Type B pancreatic cell (in vitro differentiated cells): Measurements from ENCODE around the gene ABCA9. TPM values are rescaled to one million over a fixed set of nuclear protein-coding genes. Genes with fewer than 3 reads are reported as not detected.

Experiments
- DNase-seq: peaks from one replicate; pipeline ENCODE4 v3.0.0; 2021; ENCODE audit warnings: mixed read lengths; ENCODE audit not compliant: unreplicated experiment; ENCODE audit errors: extremely low spot score
- H3K27ac Mint-ChIP-seq: 2 replicates; pipeline ENCODE4 v1.8.0; 2021; ENCODE audit warnings: mild to moderate bottlenecking, mixed read lengths
- H3K27me3 Mint-ChIP-seq: 2 replicates; pipeline ENCODE4 v1.8.0; 2021; ENCODE audit warnings: mixed read lengths
- H3K36me3 Mint-ChIP-seq: 2 replicates; pipeline ENCODE4 v1.8.0; 2021; ENCODE audit warnings: mixed read lengths
- H3K4me1 Mint-ChIP-seq: one replicate; pipeline ENCODE4 v1.8.0; 2021; ENCODE audit warnings: mixed read lengths; ENCODE audit not compliant: unreplicated experiment
- H3K4me3 Mint-ChIP-seq: 2 replicates; pipeline ENCODE4 v1.8.0; 2021; ENCODE audit warnings: mild to moderate bottlenecking, mixed read lengths
- H3K9me3 Mint-ChIP-seq: 2 replicates; pipeline ENCODE4 v1.8.0; 2021; ENCODE audit warnings: mixed read lengths
- CTCF ChIP-seq: fragments of 200-600 bp; sonication (generic); conservative IDR thresholded peaks from 2 replicates; pipeline ENCODE4 v1.5.0; 2021; ENCODE audit warnings: antibody characterized with exemption, mild to moderate bottlenecking
- total RNA-seq: library from RNA; stranded (reverse); gene quantifications from 2 replicates; pipeline ENCODE4 v1.2.1, GENCODE V29; 2021; ENCODE audit warnings: low replicate concordance

The ABCA9 gene
- total RNA-seq, 1 donor from 2014 or later = 5.0 TPM

DNA sequence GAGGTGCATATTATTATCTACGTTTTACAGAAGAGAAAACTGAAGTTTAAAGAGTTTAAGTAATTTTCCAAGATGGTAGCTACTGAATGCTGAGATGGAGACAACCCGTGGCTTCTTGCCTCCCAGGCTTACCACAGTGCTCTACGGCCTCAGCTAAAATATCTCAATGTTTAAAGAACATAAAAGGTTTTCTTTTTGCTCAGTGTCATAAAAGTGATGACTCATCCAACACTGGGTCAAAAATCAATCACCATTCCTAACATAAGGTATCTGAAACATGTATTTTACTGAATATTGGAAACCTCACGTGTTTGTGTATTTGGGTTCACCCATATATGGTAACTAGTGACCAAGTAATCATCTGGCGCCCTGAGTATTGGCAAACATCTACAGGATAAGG is 18.4 kb downstream of the ABCA9 start:
- Mint-ChIP-seq H3K4me3 (no peak overlapping the region), H3K4me1 (peaks cover 3% of the 10 kb centered on the region), H3K36me3 (peaks cover 7% of the 10 kb centered on the region), H3K27ac (no peak overlapping the region), H3K9me3 (no peaks in the 10 kb centered on the region), H3K27me3 (no peaks in the 10 kb centered on the region)
- no peak for DNase-seq
- no peak for TF ChIP-seq CTCF

DNA sequence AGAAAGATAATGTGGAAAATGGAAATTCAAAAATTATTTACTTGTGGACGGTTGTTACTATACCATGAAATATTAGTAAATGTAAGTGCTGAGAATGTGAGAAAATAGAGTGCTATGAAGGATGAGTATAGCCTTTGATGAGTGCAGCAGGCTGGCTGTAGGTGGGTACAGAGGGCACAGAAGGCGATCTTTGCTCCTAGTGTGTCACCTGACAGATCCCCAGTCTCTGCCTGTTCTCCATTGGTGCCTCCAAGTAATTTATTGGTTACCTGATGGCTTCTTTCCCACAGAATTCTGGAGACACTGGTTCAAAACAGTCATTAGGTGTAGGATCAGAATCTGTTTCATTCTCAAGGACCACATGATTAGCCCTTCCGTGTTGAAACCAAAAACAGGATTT is 28.9 kb downstream of the ABCA9 start:
- Mint-ChIP-seq H3K27ac (no peak overlapping the region), H3K27me3 (no peaks in the 10 kb centered on the region)

DNA sequence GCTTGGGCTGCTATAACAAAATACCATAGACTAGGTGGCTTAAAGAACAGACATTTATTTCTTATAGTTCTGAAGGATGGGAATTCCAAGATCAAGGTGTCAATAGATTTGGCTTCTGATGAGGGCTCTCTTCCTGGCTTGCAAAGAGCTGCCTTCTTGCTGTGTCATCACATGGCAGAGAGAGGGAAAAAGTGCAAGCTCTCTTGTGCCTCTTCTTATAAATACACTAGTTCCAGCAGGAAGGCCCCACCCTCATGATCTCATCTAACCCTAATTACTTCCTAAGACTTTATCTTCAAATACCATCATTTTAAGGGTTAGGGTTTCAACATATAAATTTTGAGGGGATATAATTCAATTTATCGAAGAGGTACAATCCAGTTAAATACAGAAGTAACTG is 30.6 kb downstream of the ABCA9 start:
- no peak overlapping the region for H3K4me3 Mint-ChIP-seq
- no peak for TF ChIP-seq CTCF
- no peak for DNase-seq
- no peaks in the 10 kb centered on the region for H3K4me1 Mint-ChIP-seq
- H3K36me3 Mint-ChIP-seq = no peaks in the 10 kb centered on the region
- H3K27ac Mint-ChIP-seq = no peak overlapping the region
- no peaks in the 10 kb centered on the region for H3K9me3 Mint-ChIP-seq
- H3K27me3 Mint-ChIP-seq = no peaks in the 10 kb centered on the region

More for the DNA sequence above, 28.9 kb downstream of the ABCA9 start:
- no peak for DNase-seq
- TF ChIP-seq CTCF = no peak
- no peak overlapping the region for H3K4me3 Mint-ChIP-seq
- H3K4me1 Mint-ChIP-seq = no peaks in the 10 kb centered on the region
- H3K9me3 Mint-ChIP-seq = peaks cover 4% of the 10 kb centered on the region
- peaks cover 5% of the 10 kb centered on the region for H3K36me3 Mint-ChIP-seq

DNA sequence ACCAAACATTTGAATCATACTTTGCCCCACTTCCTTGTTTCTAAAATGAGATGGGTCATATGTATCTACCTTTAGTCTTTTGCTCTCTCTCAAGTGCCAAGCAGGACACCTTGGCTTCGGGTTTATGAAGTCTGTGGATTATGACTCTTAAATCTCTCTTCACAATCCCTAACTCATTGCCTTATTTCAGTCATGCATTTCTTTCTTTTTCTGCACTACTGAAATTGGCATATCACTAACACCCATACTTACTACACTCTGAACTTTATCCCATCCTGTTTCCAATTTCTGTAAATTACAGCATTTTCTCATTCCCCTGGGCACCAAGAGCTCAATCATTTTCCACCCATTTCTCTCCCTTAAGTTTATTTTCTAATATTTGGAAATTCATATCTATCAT is 42.0 kb downstream of the ABCA9 start:
- peaks cover 3% of the 10 kb centered on the region for H3K9me3 Mint-ChIP-seq

GRCh38 chr17:69018022-69018615 is 42.6 kb downstream of the ABCA9 start:
- Mint-ChIP-seq H3K4me3 (no peak overlapping the region), H3K27ac (no peak overlapping the region), H3K4me1 (no peaks in the 10 kb centered on the region), H3K9me3 (peaks cover 8% of the 10 kb centered on the region), H3K36me3 (peaks cover 1% of the 10 kb centered on the region), H3K27me3 (no peaks in the 10 kb centered on the region)
- no peak for TF ChIP-seq CTCF
- no peak for DNase-seq

More for the DNA sequence above, 42.0 kb downstream of the ABCA9 start:
- TF ChIP-seq CTCF = no peak
- Mint-ChIP-seq H3K27me3 (no peaks in the 10 kb centered on the region), H3K4me3 (no peak overlapping the region), H3K27ac (no peak overlapping the region), H3K36me3 (no peaks in the 10 kb centered on the region), H3K4me1 (no peaks in the 10 kb centered on the region)
- DNase-seq = no peak

DNA sequence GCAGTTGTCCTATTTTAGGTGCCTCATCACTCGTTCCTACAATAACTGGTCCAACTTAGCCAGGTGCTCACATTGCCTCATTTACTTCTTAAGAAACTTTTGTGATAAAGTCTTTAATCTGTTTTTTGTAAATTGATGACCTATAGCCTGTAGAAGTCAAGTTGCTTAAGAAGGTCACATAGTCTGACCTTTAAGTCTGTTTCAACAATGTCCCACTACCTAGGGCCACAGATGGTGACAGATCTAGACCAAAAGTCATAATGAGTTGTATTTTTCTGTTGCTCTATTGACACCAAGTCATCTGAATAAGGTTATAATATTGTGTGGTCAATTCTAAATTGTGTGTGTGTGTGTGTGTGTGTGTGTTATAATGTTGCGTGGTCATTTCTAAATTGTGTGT is 45.1 kb downstream of the ABCA9 start:
- TF ChIP-seq CTCF = no peak
- H3K9me3 Mint-ChIP-seq = peaks cover 12% of the 10 kb centered on the region
- no peak overlapping the region for H3K27ac Mint-ChIP-seq
- H3K4me1 Mint-ChIP-seq = no peaks in the 10 kb centered on the region
- H3K27me3 Mint-ChIP-seq = no peaks in the 10 kb centered on the region
- DNase-seq = no peak
- H3K4me3 Mint-ChIP-seq = no peak overlapping the region
- peaks cover 4% of the 10 kb centered on the region for H3K36me3 Mint-ChIP-seq
